ENCODE data around the gene C17orf114.

C17orf114 gene

DNA sequence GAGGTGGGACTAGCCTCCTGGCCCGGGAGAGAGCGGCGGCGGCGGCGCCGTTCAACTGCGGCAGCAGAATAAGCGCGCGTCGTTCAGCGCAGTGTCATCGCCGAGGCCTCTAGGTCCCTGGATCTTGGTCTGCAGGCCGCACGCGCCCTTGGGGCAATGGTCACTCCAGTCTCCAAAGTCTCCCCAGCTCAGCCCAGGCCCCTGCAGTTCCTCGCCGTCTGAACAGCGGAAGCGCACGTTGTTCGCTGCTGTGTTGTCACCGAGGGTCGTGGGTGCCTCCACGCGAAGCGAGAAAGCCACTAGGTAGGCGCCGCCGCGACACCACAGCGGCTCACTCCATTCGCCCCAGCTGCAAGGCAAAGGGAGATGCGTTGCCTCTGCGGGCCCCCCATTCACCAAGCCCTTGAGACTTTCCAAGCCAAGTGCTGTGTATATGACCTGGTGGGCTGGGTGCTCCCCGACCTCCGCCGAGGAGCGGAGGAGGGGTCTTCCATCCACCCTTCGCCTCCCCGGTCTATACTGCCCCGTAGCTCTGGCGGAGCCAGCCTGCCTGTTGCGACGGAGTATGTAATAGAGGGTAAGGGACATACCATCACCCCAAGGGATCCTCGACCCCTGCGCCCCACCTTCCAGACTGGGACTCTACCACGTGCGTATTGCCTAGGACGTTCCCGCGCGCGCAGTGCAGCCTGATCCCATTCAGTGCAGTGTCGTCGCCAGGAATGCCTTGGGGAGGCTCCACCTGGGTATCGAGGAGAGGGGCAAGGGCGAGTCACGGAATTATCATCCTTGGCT lies 16.6 kb downstream of the C17orf114 start:
- Histone ChIP-seq H3K9me3 (no peaks in the 10 kb centered on the region), H3K27me3 (peaks cover 35% of the 10 kb centered on the region), H3K4me1 (peaks cover 40% of the 10 kb centered on the region), H3K4me3 (peak overlapping the region; percentile 19), H3K36me3 (no peaks in the 10 kb centered on the region), H3K27ac (no peak overlapping the region)
- ATAC-seq, result no peak
- intact Hi-C loops (cut with DNase I), result loop anchor here (10.0 kb wide), 1 partner anchor 51 kb away; the partner anchor contains the start of genes CXCL16, MED11 and ZMYND15
- no peak for DNase-seq
- TF ChIP-seq, protein P1, sequence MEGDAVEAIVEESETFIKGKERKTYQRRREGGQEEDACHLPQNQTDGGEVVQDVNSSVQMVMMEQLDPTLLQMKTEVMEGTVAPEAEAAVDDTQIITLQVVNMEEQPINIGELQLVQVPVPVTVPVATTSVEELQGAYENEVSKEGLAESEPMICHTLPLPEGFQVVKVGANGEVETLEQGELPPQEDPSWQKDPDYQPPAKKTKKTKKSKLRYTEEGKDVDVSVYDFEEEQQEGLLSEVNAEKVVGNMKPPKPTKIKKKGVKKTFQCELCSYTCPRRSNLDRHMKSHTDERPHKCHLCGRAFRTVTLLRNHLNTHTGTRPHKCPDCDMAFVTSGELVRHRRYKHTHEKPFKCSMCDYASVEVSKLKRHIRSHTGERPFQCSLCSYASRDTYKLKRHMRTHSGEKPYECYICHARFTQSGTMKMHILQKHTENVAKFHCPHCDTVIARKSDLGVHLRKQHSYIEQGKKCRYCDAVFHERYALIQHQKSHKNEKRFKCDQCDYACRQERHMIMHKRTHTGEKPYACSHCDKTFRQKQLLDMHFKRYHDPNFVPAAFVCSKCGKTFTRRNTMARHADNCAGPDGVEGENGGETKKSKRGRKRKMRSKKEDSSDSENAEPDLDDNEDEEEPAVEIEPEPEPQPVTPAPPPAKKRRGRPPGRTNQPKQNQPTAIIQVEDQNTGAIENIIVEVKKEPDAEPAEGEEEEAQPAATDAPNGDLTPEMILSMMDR (IDR thresholded peaks at IDR 0.05), result no peak

DNA sequence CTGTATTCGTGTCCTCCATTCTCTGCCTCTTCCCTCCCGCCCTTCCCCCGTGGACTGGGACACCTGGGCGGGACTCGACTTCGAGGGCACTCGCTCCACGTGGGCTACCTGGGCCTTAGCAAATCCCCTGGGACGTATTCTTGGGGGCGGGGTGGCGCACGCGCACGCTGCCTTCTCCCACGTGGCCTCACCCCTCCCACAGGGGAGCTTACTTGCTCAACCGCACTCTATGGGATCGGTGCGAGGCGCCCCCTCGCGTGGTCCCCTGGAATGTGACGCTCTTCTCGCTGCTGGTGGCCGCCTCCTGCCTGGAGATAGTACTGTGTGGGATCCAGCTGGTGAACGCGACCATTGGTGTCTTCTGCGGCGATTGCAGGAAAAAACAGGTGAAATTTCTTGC lies 19.5 kb downstream of the C17orf114 start:
- Histone ChIP-seq H3K27me3 (peaks cover 35% of the 10 kb centered on the region), H3K4me1 (peaks cover 26% of the 10 kb centered on the region), H3K27ac (no peak overlapping the region), H3K9me3 (no peaks in the 10 kb centered on the region), H3K4me3 (no peak overlapping the region), H3K36me3 (no peaks in the 10 kb centered on the region)
- TF ChIP-seq, protein P1 (IDR thresholded peaks at IDR 0.05), result peak; percentile 14
- intact Hi-C loops (cut with DNase I), result loop anchor here (10.0 kb wide), 1 partner anchor 48 kb away; the partner anchor contains the start of genes CXCL16, MED11 and ZMYND15
- DNase-seq (peak; percentile 82), ATAC-seq (peak; percentile 84)

DNA sequence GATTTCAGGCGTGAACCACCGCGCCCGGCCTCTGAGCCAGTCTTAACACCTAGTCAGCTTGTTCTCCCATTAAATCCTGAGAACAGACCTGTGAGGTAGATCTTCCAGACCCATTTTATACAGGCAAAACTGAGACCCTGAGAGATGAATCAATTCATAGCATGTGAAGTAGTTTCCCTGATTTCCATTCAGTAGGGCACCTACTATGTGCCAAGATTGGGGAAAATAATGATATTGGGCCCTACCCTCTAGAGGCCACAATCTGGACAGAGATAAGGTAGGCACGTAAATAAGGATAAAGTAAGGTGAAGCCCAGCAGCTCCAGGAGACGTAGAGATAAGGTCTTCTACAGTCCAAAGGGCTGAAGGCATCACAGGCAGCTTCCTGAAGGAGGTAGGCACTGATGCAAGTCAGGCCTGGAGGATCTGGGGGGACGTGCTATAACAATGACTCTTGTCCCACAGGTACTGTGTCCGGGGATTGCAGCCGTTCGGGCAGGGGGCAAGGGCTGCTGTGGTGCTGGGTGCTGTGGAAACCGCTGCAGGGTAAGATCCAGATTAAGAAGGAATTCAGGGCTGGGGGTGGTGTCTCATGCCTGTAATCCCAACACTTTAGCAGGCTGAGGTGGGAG lies 21.7 kb downstream of the C17orf114 start:
- TF ChIP-seq, protein P1 (IDR thresholded peaks at IDR 0.05), result no peak
- Histone ChIP-seq H3K4me1 (peaks cover 4% of the 10 kb centered on the region), H3K9me3 (no peaks in the 10 kb centered on the region), H3K36me3 (no peaks in the 10 kb centered on the region), H3K4me3 (no peak overlapping the region), H3K27me3 (peaks cover 31% of the 10 kb centered on the region), H3K27ac (no peak overlapping the region)
- ATAC-seq (no peak), DNase-seq (no peak)
- intact Hi-C loops (cut with DNase I), result loop anchor here (10.0 kb wide), 1 partner anchor 46 kb away; the partner anchor contains the start of genes CXCL16, MED11 and ZMYND15

DNA sequence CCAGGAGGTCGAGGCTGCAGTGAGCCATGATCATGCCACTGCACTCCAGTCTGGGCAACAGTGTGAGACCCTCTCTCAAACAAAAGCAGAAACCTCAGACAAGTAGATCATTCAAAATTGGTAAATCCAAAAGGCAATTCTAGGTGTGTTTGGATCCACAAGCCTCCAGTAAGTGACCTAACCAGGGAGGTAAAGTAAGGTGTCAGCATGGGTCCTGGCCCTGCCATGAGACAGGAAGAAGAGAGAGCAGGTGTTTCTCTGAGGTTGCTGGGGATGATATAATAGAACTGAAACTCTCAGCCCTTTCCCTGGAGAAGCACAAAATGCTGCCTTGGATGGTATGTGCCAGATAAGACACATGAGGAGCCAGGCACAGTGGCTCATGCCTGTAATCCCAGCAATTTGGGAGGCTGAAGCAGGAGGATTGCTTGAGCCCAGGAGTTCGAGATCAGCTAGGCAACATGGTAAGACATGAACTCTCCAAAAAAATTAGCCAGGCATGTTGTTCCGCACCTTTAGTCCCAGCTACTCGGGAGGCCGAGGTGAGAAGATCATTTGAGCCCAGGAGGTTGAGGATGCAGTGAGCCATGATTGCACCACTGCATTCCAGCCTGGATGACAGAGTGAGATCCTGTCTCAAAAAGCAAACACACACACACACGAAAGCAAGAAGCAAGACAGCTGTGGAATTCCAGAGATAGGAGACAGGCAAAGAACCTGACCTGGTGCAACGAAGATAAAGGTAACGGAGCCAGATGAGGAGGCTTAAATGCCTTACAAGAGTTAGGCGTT lies 24.0 kb downstream of the C17orf114 start:
- Histone ChIP-seq H3K4me1 (no peaks in the 10 kb centered on the region), H3K27ac (no peak overlapping the region), H3K27me3 (peaks cover 8% of the 10 kb centered on the region), H3K9me3 (no peaks in the 10 kb centered on the region), H3K4me3 (no peak overlapping the region), H3K36me3 (no peaks in the 10 kb centered on the region)
- intact Hi-C loops (cut with DNase I), result no loop called here
- DNase-seq (no peak), ATAC-seq (no peak)
- TF ChIP-seq, protein P1 (IDR thresholded peaks at IDR 0.05), result no peak

DNA sequence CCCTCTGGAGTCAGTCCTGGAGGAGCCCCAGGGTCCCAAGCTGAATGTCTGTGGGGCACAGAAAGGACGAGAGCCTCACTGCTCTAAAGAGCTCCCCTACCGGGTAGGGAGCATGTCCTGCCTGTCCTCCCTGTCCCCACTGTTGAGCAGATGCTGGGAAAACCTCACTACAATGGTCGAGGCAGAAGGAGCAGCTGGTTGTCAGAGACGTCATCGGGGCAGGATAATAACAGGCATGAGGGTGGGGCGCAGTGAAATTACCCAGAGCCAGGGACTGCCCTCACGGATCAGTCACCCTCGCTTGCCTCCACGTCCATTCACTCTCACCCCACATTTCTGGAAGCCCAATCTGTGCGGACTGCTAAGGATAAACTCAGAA lies 29.9 kb downstream of the C17orf114 start:
- ATAC-seq, result no peak
- Histone ChIP-seq H3K36me3 (no peaks in the 10 kb centered on the region), H3K4me3 (no peak overlapping the region), H3K27ac (no peak overlapping the region), H3K4me1 (no peaks in the 10 kb centered on the region), H3K27me3 (no peaks in the 10 kb centered on the region), H3K9me3 (no peaks in the 10 kb centered on the region)
- TF ChIP-seq, protein P1 (IDR thresholded peaks at IDR 0.05), result no peak
- intact Hi-C loops (cut with DNase I), result no loop called here
- no peak for DNase-seq
